Mucosa of gallbladder (tissue), 1 donor: ENCODE results near the gene LRRC8D. TPM values are rescaled to one million over a fixed set of nuclear protein-coding genes. Genes with fewer than 3 reads are reported as not detected.
"Not testable (repeated sequence)": the region's sequence is repeated elsewhere in the genome, so short reads cannot be mapped to it uniquely, and the experiment has no call there.

ENCODE experiments used
- DNase-seq: peaks from one replicate; pipeline ENCODE4 v3.0.0-alpha.2; 2020; ENCODE audit warnings: low spot score
- total RNA-seq: library from RNA; stranded (reverse); gene quantifications from one replicate; pipeline ENCODE4 v1.2.1, GENCODE V29; 2021
- donor health status: DM: no; HTN: no; CAD: no.

Gene LRRC8D
- total RNA-seq, result 26.5 TPM

- DNase-seq, result peak; percentile 84
Measured at GRCh38 chr1:89820422-89821321, at the start of gene LRRC8D. Gene LRRC8D (plus strand): TSS chr1:89821032. CDS start chr1:89933069, 112,037 bp downstream.

- DNase-seq, result no peak
Measured at GRCh38 chr1:89771991-89772560, 48.8 kb upstream of the LRRC8D start.

- not testable (repeated sequence) for DNase-seq
Measured at GRCh38 chr1:89776104-89776503, 44.7 kb upstream of the LRRC8D start.

- not testable (repeated sequence) for DNase-seq
Measured at GRCh38 chr1:89777271-89777670, 43.6 kb upstream of the LRRC8D start.

GRCh38 chr1:89779151-89779940 lies 41.5 kb upstream of the LRRC8D start:
- DNase-seq, result no peak

GRCh38 chr1:89780721-89781120 lies 40.1 kb upstream of the LRRC8D start:
- no peak for DNase-seq

- DNase-seq, result no peak
Measured at GRCh38 chr1:89781494-89782126, 39.2 kb upstream of the LRRC8D start.

- no peak for DNase-seq
Measured at GRCh38 chr1:89786628-89787214, 34.1 kb upstream of the LRRC8D start.

- no peak for DNase-seq
Measured at GRCh38 chr1:89790592-89790991, 30.2 kb upstream of the LRRC8D start.

GRCh38 chr1:89791064-89791726 lies 29.6 kb upstream of the LRRC8D start:
- DNase-seq, result no peak

GRCh38 chr1:89794406-89794805 lies 26.4 kb upstream of the LRRC8D start:
- no peak for DNase-seq

- DNase-seq, result not testable (repeated sequence)
Measured at GRCh38 chr1:89795571-89795970, 25.3 kb upstream of the LRRC8D start.

- not testable (repeated sequence) for DNase-seq
Measured at GRCh38 chr1:89797876-89798275, 23.0 kb upstream of the LRRC8D start.

- DNase-seq, result no peak
Measured at GRCh38 chr1:89799495-89799894, 21.3 kb upstream of the LRRC8D start.

- no peak for DNase-seq
Measured at GRCh38 chr1:89800022-89800655, 20.7 kb upstream of the LRRC8D start.

GRCh38 chr1:89800718-89801117 lies 20.1 kb upstream of the LRRC8D start:
- no peak for DNase-seq

- no peak for DNase-seq
Measured at GRCh38 chr1:89802051-89802450, 18.8 kb upstream of the LRRC8D start.

GRCh38 chr1:89802841-89803240 lies 18.0 kb upstream of the LRRC8D start:
- no peak for DNase-seq

GRCh38 chr1:89804642-89805237 lies 16.1 kb upstream of the LRRC8D start:
- peak; percentile 91 for DNase-seq

GRCh38 chr1:89806616-89807015 lies 14.2 kb upstream of the LRRC8D start:
- no peak for DNase-seq
